ENCODE measurements around the gene MYL10.

MYL10 gene

GRCh38 chr7:101565601-101566209 lies 63.4 kb downstream of the MYL10 start:
- no peak for DNase-seq (ENCODE audit: low read depth)

DNA sequence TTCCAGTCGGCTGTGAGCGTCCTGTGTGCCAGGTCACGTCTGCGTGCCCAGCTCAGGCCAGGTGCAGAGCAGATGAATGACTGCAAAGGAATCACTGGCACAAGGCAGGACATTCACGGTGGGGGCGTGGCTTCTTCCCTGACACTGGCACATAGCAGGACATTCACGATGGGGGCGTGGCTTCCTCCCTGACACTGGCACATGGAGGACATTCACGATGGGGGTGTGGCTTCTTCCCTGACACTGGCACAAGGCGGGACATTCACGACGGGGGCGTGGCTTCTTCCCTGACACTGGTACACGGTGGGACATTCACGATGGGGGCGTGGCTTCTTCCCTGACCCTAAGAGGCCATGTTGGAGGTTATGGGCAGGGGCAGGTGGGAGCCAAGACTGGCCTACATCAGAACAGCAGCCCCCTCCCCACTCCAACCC lies 64.3 kb downstream of the MYL10 start:
- DNase-seq (ENCODE audit: low read depth) = no peak

- DNase-seq (ENCODE audit: low read depth) = no peak
Measured at GRCh38 chr7:101563943-101564777, 64.9 kb downstream of the MYL10 start.
